Astrocyte (in vitro differentiated cells and primary cell): ENCODE data around the gene ARHGAP28.

Experiments used
- EZH2 ChIP-seq: IDR thresholded peaks from 2 replicates; pipeline ENCODE4 v1.6.1; 2012; ENCODE audit warnings: mild to moderate bottlenecking, low read length, inconsistent platforms; ENCODE audit not compliant: insufficient read depth
- TF ChIP-seq, protein P1 (sequence below): IDR thresholded peaks from 2 replicates; pipeline ENCODE4 v1.5.1; 2011; ENCODE audit warnings: low read depth, mild to moderate bottlenecking, inconsistent platforms, low read length, moderate library complexity; ENCODE audit not compliant: insufficient read depth

- TF ChIP-seq EZH2: no peak
- TF ChIP-seq, protein P1, sequence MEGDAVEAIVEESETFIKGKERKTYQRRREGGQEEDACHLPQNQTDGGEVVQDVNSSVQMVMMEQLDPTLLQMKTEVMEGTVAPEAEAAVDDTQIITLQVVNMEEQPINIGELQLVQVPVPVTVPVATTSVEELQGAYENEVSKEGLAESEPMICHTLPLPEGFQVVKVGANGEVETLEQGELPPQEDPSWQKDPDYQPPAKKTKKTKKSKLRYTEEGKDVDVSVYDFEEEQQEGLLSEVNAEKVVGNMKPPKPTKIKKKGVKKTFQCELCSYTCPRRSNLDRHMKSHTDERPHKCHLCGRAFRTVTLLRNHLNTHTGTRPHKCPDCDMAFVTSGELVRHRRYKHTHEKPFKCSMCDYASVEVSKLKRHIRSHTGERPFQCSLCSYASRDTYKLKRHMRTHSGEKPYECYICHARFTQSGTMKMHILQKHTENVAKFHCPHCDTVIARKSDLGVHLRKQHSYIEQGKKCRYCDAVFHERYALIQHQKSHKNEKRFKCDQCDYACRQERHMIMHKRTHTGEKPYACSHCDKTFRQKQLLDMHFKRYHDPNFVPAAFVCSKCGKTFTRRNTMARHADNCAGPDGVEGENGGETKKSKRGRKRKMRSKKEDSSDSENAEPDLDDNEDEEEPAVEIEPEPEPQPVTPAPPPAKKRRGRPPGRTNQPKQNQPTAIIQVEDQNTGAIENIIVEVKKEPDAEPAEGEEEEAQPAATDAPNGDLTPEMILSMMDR: no peak
These were observed 105.8 kb downstream of the ARHGAP28 start for GRCh38 chr18:6835345-6835744.
